Calu3 (cell line): Measurements from ENCODE around the gene SNAPC4. TPM values are rescaled to one million over a fixed set of nuclear protein-coding genes. Genes with fewer than 3 reads are reported as not detected.

Experiments
- BruUV-seq: library from RNA; stranded (reverse); fragments of 400-500 nt; replicated peaks from 2 replicates; lab custom pipeline; 2021; lab: Mats Ljungman, UMichigan
- CTCF ChIA-PET: fragments of 300-600 bp; sonication (Branson Sonifier 250); formaldehyde crosslinking; loops from one replicate; lab custom pipeline; 2022; ENCODE audit warnings: antibody characterized with exemption; lab: Charles Lee
- DNase-seq: peaks from one replicate; pipeline ENCODE4 v3.0.0; 2022
- H3K27ac Mint-ChIP-seq: one replicate; pipeline ENCODE4 v1.8.0; 2022; ENCODE audit warnings: mixed read lengths; ENCODE audit not compliant: unreplicated experiment
- H3K27me3 Mint-ChIP-seq: one replicate; pipeline ENCODE4 v1.8.0; 2022; ENCODE audit warnings: mixed read lengths; ENCODE audit not compliant: unreplicated experiment
- H3K36me3 Mint-ChIP-seq: one replicate; pipeline ENCODE4 v1.8.0; 2022; ENCODE audit warnings: mild to moderate bottlenecking, moderate library complexity, mixed read lengths; ENCODE audit not compliant: insufficient read depth, unreplicated experiment
- H3K4me1 Mint-ChIP-seq: one replicate; pipeline ENCODE4 v1.8.0; 2022; ENCODE audit warnings: mild to moderate bottlenecking, low read depth, mixed read lengths; ENCODE audit not compliant: unreplicated experiment
- H3K4me3 Mint-ChIP-seq: one replicate; pipeline ENCODE4 v1.8.0; 2022; ENCODE audit warnings: mild to moderate bottlenecking, low read depth, moderate library complexity, mixed read lengths; ENCODE audit not compliant: unreplicated experiment
- H3K9me3 Mint-ChIP-seq: one replicate; pipeline ENCODE4 v1.8.0; 2022; ENCODE audit warnings: low read depth, mixed read lengths; ENCODE audit not compliant: unreplicated experiment
- intact Hi-C: fragments of 100-400 bp; cut with micrococcal nuclease; formaldehyde crosslinking; loops from one replicate; pipeline ENCODE4 v1.10.0; 2022; ENCODE audit not compliant: unreplicated experiment
- total RNA-seq: library from RNA; stranded (reverse); gene quantifications from 2 replicates; pipeline ENCODE4 v1.2.3, GENCODE V29; 2022
- TF ChIP-seq, protein P1 (sequence below): fragments of 200-600 bp; IDR thresholded peaks from one replicate; pipeline ENCODE4 v1.8.0; 2022; ENCODE audit warnings: antibody characterized with exemption; ENCODE audit not compliant: unreplicated experiment

Gene SNAPC4
- total RNA-seq, 1 experiment from 2014 or later: 10.5 TPM

DNA sequence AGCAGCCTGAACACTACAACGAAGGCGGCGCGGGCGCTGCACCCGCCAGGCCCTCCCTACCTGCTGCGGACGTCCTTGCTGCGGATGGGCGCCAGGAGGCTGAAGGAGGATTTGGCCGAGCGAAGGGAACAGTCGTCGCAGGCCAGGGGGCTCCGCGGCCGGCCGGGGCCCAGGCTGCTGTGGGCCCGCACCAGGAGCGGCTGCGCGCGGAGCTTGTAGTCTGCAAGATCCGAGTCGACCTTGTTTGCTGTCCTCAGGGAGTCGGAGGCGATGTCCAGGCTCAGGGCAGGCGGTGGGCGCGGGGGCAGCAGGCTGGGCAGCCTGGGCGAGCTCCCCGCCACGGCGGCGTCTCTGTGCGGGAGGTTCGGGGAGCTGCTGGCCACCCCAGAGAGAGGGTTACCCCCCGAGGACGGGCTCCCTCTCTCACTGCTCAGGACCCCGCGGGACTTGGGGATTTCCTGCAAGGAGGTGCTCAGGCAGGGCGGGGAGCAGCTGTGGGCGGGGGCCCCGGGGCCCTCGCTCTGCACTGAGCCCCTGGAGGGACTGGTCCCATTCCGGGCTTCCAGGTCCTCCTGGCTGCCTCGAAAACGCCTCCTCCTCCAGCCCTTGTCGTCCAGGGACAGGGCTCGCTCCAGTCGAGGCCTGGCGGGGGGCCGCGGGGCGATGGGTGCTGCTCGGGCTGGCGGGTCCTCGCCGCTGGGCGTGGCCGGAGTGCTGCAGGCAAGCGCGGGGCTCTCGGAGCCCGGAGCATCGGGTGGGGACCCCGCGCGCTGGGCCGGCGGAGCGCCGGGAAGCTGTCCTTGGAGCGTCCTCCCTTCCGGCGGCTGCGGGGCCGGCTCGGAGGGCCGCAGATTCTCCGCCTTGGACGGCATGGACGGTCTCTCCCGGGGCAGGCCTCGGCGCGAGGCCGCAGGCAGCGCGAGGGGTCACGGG is 38.8 kb upstream of the SNAPC4 start:
- BruUV-seq: no TSS peak
- Mint-ChIP-seq H3K27ac (no peak overlapping the region), H3K4me3 (peak overlapping the region; percentile 72), H3K9me3 (no peaks in the 10 kb centered on the region), H3K4me1 (peaks cover 8% of the 10 kb centered on the region), H3K27me3 (no peaks in the 10 kb centered on the region), H3K36me3 (peaks cover 46% of the 10 kb centered on the region)
- intact Hi-C loops: no loop called here
- TF ChIP-seq, protein P1, sequence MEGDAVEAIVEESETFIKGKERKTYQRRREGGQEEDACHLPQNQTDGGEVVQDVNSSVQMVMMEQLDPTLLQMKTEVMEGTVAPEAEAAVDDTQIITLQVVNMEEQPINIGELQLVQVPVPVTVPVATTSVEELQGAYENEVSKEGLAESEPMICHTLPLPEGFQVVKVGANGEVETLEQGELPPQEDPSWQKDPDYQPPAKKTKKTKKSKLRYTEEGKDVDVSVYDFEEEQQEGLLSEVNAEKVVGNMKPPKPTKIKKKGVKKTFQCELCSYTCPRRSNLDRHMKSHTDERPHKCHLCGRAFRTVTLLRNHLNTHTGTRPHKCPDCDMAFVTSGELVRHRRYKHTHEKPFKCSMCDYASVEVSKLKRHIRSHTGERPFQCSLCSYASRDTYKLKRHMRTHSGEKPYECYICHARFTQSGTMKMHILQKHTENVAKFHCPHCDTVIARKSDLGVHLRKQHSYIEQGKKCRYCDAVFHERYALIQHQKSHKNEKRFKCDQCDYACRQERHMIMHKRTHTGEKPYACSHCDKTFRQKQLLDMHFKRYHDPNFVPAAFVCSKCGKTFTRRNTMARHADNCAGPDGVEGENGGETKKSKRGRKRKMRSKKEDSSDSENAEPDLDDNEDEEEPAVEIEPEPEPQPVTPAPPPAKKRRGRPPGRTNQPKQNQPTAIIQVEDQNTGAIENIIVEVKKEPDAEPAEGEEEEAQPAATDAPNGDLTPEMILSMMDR: no peak
- CTCF ChIA-PET: interaction anchor here (0.6 kb wide), 1 partner anchor 11 kb away, joined by 4 read pairs; no protein-coding TSS in a partner anchor
- peak; percentile 41 for DNase-seq

- Mint-ChIP-seq H3K4me3 (peak overlapping the region; percentile 72), H3K36me3 (peaks cover 41% of the 10 kb centered on the region), H3K27me3 (no peaks in the 10 kb centered on the region), H3K27ac (no peak overlapping the region), H3K4me1 (peaks cover 8% of the 10 kb centered on the region), H3K9me3 (no peaks in the 10 kb centered on the region)
- intact Hi-C loops: no loop called here
- no peak for DNase-seq
- TF ChIP-seq, protein P1: no peak
- CTCF ChIA-PET: no interaction called here
- TSS peak; percentile 19 for BruUV-seq
Observed at GRCh38 chr9:136437839-136438547, 38.0 kb upstream of the SNAPC4 start.

GRCh38 chr9:136437430-136437829 is 37.5 kb upstream of the SNAPC4 start:
- no peaks in the 10 kb centered on the region for H3K9me3 Mint-ChIP-seq
- intact Hi-C loops: no loop called here
- CTCF ChIA-PET: no interaction called here
- peaks cover 8% of the 10 kb centered on the region for H3K4me1 Mint-ChIP-seq
- no TSS peak for BruUV-seq
- TF ChIP-seq, protein P1: no peak
- H3K4me3 Mint-ChIP-seq: peak overlapping the region; percentile 72
- H3K27me3 Mint-ChIP-seq: no peaks in the 10 kb centered on the region
- peak overlapping the region; percentile 60 for H3K27ac Mint-ChIP-seq
- H3K36me3 Mint-ChIP-seq: peaks cover 35% of the 10 kb centered on the region
- DNase-seq: no peak

- Mint-ChIP-seq H3K9me3 (no peaks in the 10 kb centered on the region), H3K27ac (no peak overlapping the region), H3K4me1 (peaks cover 8% of the 10 kb centered on the region), H3K36me3 (peaks cover 31% of the 10 kb centered on the region), H3K4me3 (no peak overlapping the region), H3K27me3 (no peaks in the 10 kb centered on the region)
- intact Hi-C loops: no loop called here
- DNase-seq: no peak
- no TSS peak for BruUV-seq
- TF ChIP-seq, protein P1: no peak
- CTCF ChIA-PET: no interaction called here
Observed at GRCh38 chr9:136436055-136436634, 36.2 kb upstream of the SNAPC4 start.
